ENCODE data around the gene C6orf132. TPM values are rescaled to one million over a fixed set of nuclear protein-coding genes. Genes with fewer than 3 reads are reported as not detected.

C6orf132 gene
- total and polyA plus RNA-seq, 2 of the 4 experiments (the other 2 are of a cell fraction) = 0.72 to 1.7 TPM

- H3K4me1 ChIP-seq (ENCODE audit: control insufficient read depth, insufficient read depth, low read length) = no peaks in the 10 kb centered on the region
- no peaks in the 10 kb centered on the region for H3K27me3 ChIP-seq (ENCODE audit: control insufficient read depth, insufficient read depth, low read length)
- dilution Hi-C loops (cut with HindIII; ENCODE audit: low sequenced_read_pairs, unreplicated experiment) (no loop called here), intact Hi-C loops (cut with micrococcal nuclease) (no loop called here), in situ Hi-C loops (cut with MboI; ENCODE audit: low sequenced_read_pairs) (no loop called here)
- no peaks in the 10 kb centered on the region for H4K20me1 ChIP-seq (ENCODE audit: insufficient read depth, low read length)
- H3K23ac ChIP-seq (ENCODE audit: low read depth, low read length) = no peak overlapping the region
- H3K14ac ChIP-seq (replicated peaks; ENCODE audit: low read depth, low read length) = no peak overlapping the region
- peak overlapping the region; percentile 3 for H2AFZ ChIP-seq (replicated peaks; ENCODE audit: low read length, poor library complexity)
- H2AK9ac ChIP-seq (replicated peaks; ENCODE audit: low read depth, low read length, poor library complexity) = no peak overlapping the region
- H2BK15ac ChIP-seq (ENCODE audit: low read depth, low read length) = no peak overlapping the region
- H3K4me2 ChIP-seq (ENCODE audit: low read depth, low read length) = no peak overlapping the region
- H2BK120ac ChIP-seq (ENCODE audit: low read depth, low read length) = no peak overlapping the region
- no peak overlapping the region for H3K27ac ChIP-seq (ENCODE audit: insufficient read depth, low read length)
- DNase-seq (no peak), ATAC-seq (ENCODE audit: low read depth) (no peak)
- H4K8ac ChIP-seq (ENCODE audit: low read depth in 2 of 2, low read length in 2 of 2) = no peak overlapping the region
- no peak overlapping the region for H3K4ac ChIP-seq (ENCODE audit: low read depth, low read length)
- POLR2A ChIA-PET (ENCODE audit: unreplicated experiment) = no interaction called here
- no peak overlapping the region for H4K91ac ChIP-seq (ENCODE audit: insufficient read depth, low read depth, low read length)
- no peak overlapping the region for H2BK5ac ChIP-seq (ENCODE audit: low read depth, low read length, poor library complexity, severe bottlenecking)
- H3K56ac ChIP-seq (ENCODE audit: extremely low read depth, insufficient read depth, low read length) = no peak overlapping the region
- H3K18ac ChIP-seq (ENCODE audit: low read depth, low read length) = no peak overlapping the region
- no TSS peak for BruUV-seq (replicated peaks)
- H2BK20ac ChIP-seq (ENCODE audit: low read depth, low read length) = no peak overlapping the region
- CTCF ChIA-PET = no interaction called here
- 0 out of 2 replicates have a peak, but pooled peaks cover 7% of the 10 kb centered on the region for H3K9me1 ChIP-seq (ENCODE audit: insufficient read depth, low read length)
- H3K36me3 ChIP-seq (ENCODE audit: control insufficient read depth, insufficient read depth, low read length) = no peaks in the 10 kb centered on the region; the same call in none of the 2 replicates
- no peaks in the 10 kb centered on the region for H3K9me3 ChIP-seq (ENCODE audit: control insufficient read depth, insufficient read depth, low read length)
- no peaks in the 10 kb centered on the region; a peak in 2 of 4 replicates for H3K79me1 ChIP-seq (ENCODE audit: low read depth in 1 of 2, low read length in 2 of 2)
- no peak overlapping the region for H2AK5ac ChIP-seq (ENCODE audit: low read depth, low read length)
- TF ChIP-seq CHD1 (IDR thresholded peaks at IDR 0.05; ENCODE audit: low read depth, low read length) = no peak
- no peak for TF ChIP-seq RAD21 (IDR thresholded peaks at IDR 0.05; ENCODE audit: low read length)
- TF ChIP-seq, protein P1, sequence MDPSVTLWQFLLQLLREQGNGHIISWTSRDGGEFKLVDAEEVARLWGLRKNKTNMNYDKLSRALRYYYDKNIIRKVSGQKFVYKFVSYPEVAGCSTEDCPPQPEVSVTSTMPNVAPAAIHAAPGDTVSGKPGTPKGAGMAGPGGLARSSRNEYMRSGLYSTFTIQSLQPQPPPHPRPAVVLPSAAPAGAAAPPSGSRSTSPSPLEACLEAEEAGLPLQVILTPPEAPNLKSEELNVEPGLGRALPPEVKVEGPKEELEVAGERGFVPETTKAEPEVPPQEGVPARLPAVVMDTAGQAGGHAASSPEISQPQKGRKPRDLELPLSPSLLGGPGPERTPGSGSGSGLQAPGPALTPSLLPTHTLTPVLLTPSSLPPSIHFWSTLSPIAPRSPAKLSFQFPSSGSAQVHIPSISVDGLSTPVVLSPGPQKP (IDR thresholded peaks at IDR 0.05; ENCODE audit: borderline replicate concordance, low read depth, low read length) = no peak
- TF ChIP-seq CEBPB (IDR thresholded peaks at IDR 0.05; ENCODE audit: low read depth, low read length) = no peak
- TF ChIP-seq MAZ (IDR thresholded peaks at IDR 0.05; ENCODE audit: borderline replicate concordance, low read depth, low read length) = no peak
- no peak for TF ChIP-seq SMC3 (IDR thresholded peaks at IDR 0.05; ENCODE audit: low read depth, low read length)
- TF ChIP-seq FOS (IDR thresholded peaks at IDR 0.05; ENCODE audit: low read depth, low read length) = no peak
- no CpG with 5 or more reads among the region's 2 CpGs for WGBS, 2 experiments (ENCODE audit: extremely low coverage in 2 of 2, insufficient read length in 1 of 2)
- H3K9ac ChIP-seq (ENCODE audit: low read depth, low read length) = no peak overlapping the region
- H4K5ac ChIP-seq (ENCODE audit: low read depth, low read length) = no peak overlapping the region
- H3K4me3 ChIP-seq (ENCODE audit: insufficient read depth, low read depth, low read length) = no peak overlapping the region
Measured at GRCh38 chr6:42108071-42108470, 34.3 kb downstream of the C6orf132 start.

All from IMR-90 (cell line).